Endothelial cell (in vitro differentiated cells): ENCODE measurements around the gene SHF. TPM values are rescaled to one million over a fixed set of nuclear protein-coding genes. Genes with fewer than 3 reads are reported as not detected.

Source experiments
- DNase-seq: peaks from one replicate; pipeline ENCODE4 v3.0.0; 2021; ENCODE audit warnings: low spot score
- H3K27ac Mint-ChIP-seq: one replicate; pipeline ENCODE4 v1.8.0; 2021; ENCODE audit warnings: mixed read lengths, inconsistent platforms; ENCODE audit not compliant: unreplicated experiment
- H3K27me3 Mint-ChIP-seq: one replicate; pipeline ENCODE4 v1.8.0; 2021; ENCODE audit warnings: mild to moderate bottlenecking, moderate library complexity, mixed read lengths, inconsistent platforms; ENCODE audit not compliant: unreplicated experiment
- H3K36me3 Mint-ChIP-seq: one replicate; pipeline ENCODE4 v1.8.0; 2021; ENCODE audit warnings: mild to moderate bottlenecking, low read depth, mixed read lengths, inconsistent platforms; ENCODE audit not compliant: unreplicated experiment
- H3K4me1 Mint-ChIP-seq: one replicate; pipeline ENCODE4 v1.8.0; 2021; ENCODE audit warnings: mild to moderate bottlenecking, mixed read lengths, inconsistent platforms; ENCODE audit not compliant: unreplicated experiment
- H3K4me3 Mint-ChIP-seq: one replicate; pipeline ENCODE4 v1.8.0; 2021; ENCODE audit warnings: mild to moderate bottlenecking, mixed read lengths, inconsistent platforms; ENCODE audit not compliant: unreplicated experiment
- H3K9me3 Mint-ChIP-seq: one replicate; pipeline ENCODE4 v1.8.0; 2021; ENCODE audit warnings: mixed read lengths, inconsistent platforms; ENCODE audit not compliant: unreplicated experiment
- CTCF ChIP-seq: fragments of 200-600 bp; sonication (generic); IDR thresholded peaks from one replicate; pipeline ENCODE4 v1.5.0; 2021; ENCODE audit warnings: antibody characterized with exemption; ENCODE audit not compliant: unreplicated experiment
- total RNA-seq: library from RNA; stranded (reverse); fragmentation: NEBNext Ultra II Directional; extraction: Animal tissue kit (Norgen Biotek cat#: 25700); gene quantifications from one replicate; pipeline ENCODE4 v1.2.1, GENCODE V29; 2021; ENCODE audit not compliant: unreplicated experiment

Gene SHF
- total RNA-seq, 1 donor from 2014 or later, result 23.0 TPM

- Mint-ChIP-seq H3K9me3 (peaks cover 6% of the 10 kb centered on the region), H3K27ac (no peak overlapping the region), H3K4me1 (no peaks in the 10 kb centered on the region), H3K27me3 (no peaks in the 10 kb centered on the region), H3K4me3 (no peak overlapping the region), H3K36me3 (peaks cover 6% of the 10 kb centered on the region)
- TF ChIP-seq CTCF, result no peak
- DNase-seq, result no peak
Measured at GRCh38 chr15:45230245-45230965, 42.6 kb upstream of the SHF start.

GRCh38 chr15:45228931-45229330 lies 41.2 kb upstream of the SHF start:
- no peak for DNase-seq
- Mint-ChIP-seq H3K27me3 (no peaks in the 10 kb centered on the region), H3K9me3 (peaks cover 6% of the 10 kb centered on the region), H3K36me3 (peaks cover 6% of the 10 kb centered on the region), H3K27ac (no peak overlapping the region), H3K4me3 (no peak overlapping the region), H3K4me1 (no peaks in the 10 kb centered on the region)
- TF ChIP-seq CTCF, result no peak

GRCh38 chr15:45225506-45226273 lies 37.9 kb upstream of the SHF start:
- no peak for DNase-seq

GRCh38 chr15:45224621-45225217 lies 37.0 kb upstream of the SHF start:
- no peak for TF ChIP-seq CTCF
- H3K36me3 Mint-ChIP-seq, result no peaks in the 10 kb centered on the region
- H3K27ac Mint-ChIP-seq, result no peak overlapping the region
- DNase-seq, result no peak
- no peaks in the 10 kb centered on the region for H3K27me3 Mint-ChIP-seq
- H3K4me3 Mint-ChIP-seq, result no peak overlapping the region
- H3K9me3 Mint-ChIP-seq, result no peaks in the 10 kb centered on the region
- H3K4me1 Mint-ChIP-seq, result no peaks in the 10 kb centered on the region

More at GRCh38 chr15:45225506-45226273, 37.9 kb upstream of the SHF start:
- Mint-ChIP-seq H3K27me3 (no peaks in the 10 kb centered on the region), H3K36me3 (no peaks in the 10 kb centered on the region), H3K4me1 (no peaks in the 10 kb centered on the region), H3K27ac (no peak overlapping the region), H3K9me3 (no peaks in the 10 kb centered on the region), H3K4me3 (no peak overlapping the region)
- no peak for TF ChIP-seq CTCF
